GM12878 (cell line): ENCODE results near the gene KDELR1. TPM values are rescaled to one million over a fixed set of nuclear protein-coding genes. Genes with fewer than 3 reads are reported as not detected.

Experiments
- ASH2L ChIP-seq: fragments of 300-600, 200-600 bp; sonication (generic); IDR thresholded peaks from 2 replicates; pipeline ENCODE4 v1.6.1; 2017; ENCODE audit warnings: low read depth, mild to moderate bottlenecking, borderline replicate concordance
- CREB1 ChIP-seq: IDR thresholded peaks from 2 replicates; pipeline ENCODE4 v1.6.1; 2012; ENCODE audit warnings: low read depth, mild to moderate bottlenecking, inconsistent platforms
- CUX1 ChIP-seq: IDR thresholded peaks from 2 replicates; pipeline ENCODE4 v1.6.1; 2012; ENCODE audit warnings: improper control_type of control experiment, low read depth, low read length; ENCODE audit not compliant: insufficient replicate concordance
- E2F8 ChIP-seq: fragments of 450-650 bp; IDR thresholded peaks from 2 replicates; pipeline ENCODE4 v1.6.1; 2018; ENCODE audit warnings: mild to moderate bottlenecking, low read depth, moderate library complexity; ENCODE audit not compliant: partially characterized antibody
- E4F1 ChIP-seq: fragments of 450-650 bp; IDR thresholded peaks from 2 replicates; pipeline ENCODE4 v1.6.1; 2018; ENCODE audit warnings: borderline replicate concordance, mild to moderate bottlenecking; ENCODE audit not compliant: partially characterized antibody
- EGR1 ChIP-seq, 2 experiments: IDR thresholded peaks; 1 replicate in 1 of 2; 2 replicates in 1 of 2; pipeline ENCODE4 v1.6.1; 2011 to 2012; ENCODE audit warnings: low read depth in 2 of 2, low read length in 2 of 2, borderline replicate concordance in 1 of 2, mild to moderate bottlenecking in 1 of 2, moderate library complexity in 1 of 2
- EP300 ChIP-seq, 2 experiments: fragments of 150-350 bp in 1 of 2; IDR thresholded peaks; 2 replicates each; pipeline ENCODE4 v1.6.1; 2011 to 2012; ENCODE audit warnings: low read depth in 2 of 2, low read length in 2 of 2, borderline replicate concordance in 1 of 2, improper control_type of control experiment in 1 of 2, inconsistent platforms in 1 of 2; ENCODE audit not compliant: control insufficient read depth in 1 of 2
- HDGF ChIP-seq: fragments of 450-650 bp; IDR thresholded peaks from 2 replicates; pipeline ENCODE4 v1.6.1; 2016; ENCODE audit warnings: antibody characterized with exemption
- IKZF2 ChIP-seq, 2 experiments: fragments of 450-650 bp; IDR thresholded peaks; 2 replicates each; pipeline ENCODE4 v1.6.1; 2017; ENCODE audit warnings: mild to moderate bottlenecking in 2 of 2, moderate library complexity in 2 of 2
- MTA2 ChIP-seq: fragments of 450-650 bp; IDR thresholded peaks from 2 replicates; pipeline ENCODE4 v1.6.1; 2016; ENCODE audit warnings: low read depth, mild to moderate bottlenecking, moderate library complexity
- NFIC ChIP-seq: IDR thresholded peaks from 2 replicates; pipeline ENCODE4 v1.6.1; 2012; ENCODE audit warnings: low read depth, mild to moderate bottlenecking, inconsistent platforms, low read length, moderate library complexity
- NFYB ChIP-seq: IDR thresholded peaks from 2 replicates; pipeline ENCODE4 v1.6.1; 2011; ENCODE audit warnings: low read depth, mild to moderate bottlenecking, low read length, improper control_type of control experiment, moderate library complexity; ENCODE audit not compliant: insufficient read depth
- POLR2A ChIP-seq: IDR thresholded peaks from 2 replicates; pipeline ENCODE4 v1.6.1; 2011; ENCODE audit warnings: low read depth, mild to moderate bottlenecking, low read length
- POLR2AphosphoS5 ChIP-seq: IDR thresholded peaks from 2 replicates; pipeline ENCODE4 v1.6.1; 2011; ENCODE audit warnings: mild to moderate bottlenecking, low read length, inconsistent platforms
- RCOR1 ChIP-seq: conservative IDR thresholded peaks from 2 replicates; pipeline ENCODE4 v1.6.1; 2012; ENCODE audit warnings: low read depth, low read length, improper control_type of control experiment
- SMC3 ChIP-seq: IDR thresholded peaks from 2 replicates; pipeline ENCODE4 v1.6.1; 2011; ENCODE audit warnings: low read length, improper control_type of control experiment, borderline replicate concordance
- SP1 ChIP-seq: IDR thresholded peaks from one replicate; pipeline ENCODE4 v1.6.1; 2011; ENCODE audit warnings: low read depth, low read length
- TAF1 ChIP-seq: IDR thresholded peaks from 2 replicates; pipeline ENCODE4 v1.6.1; 2011; ENCODE audit warnings: mild to moderate bottlenecking, low read depth, low read length, borderline replicate concordance
- TCF3 ChIP-seq: IDR thresholded peaks from 2 replicates; pipeline ENCODE4 v1.6.1; 2012; ENCODE audit warnings: low read depth, mild to moderate bottlenecking, low read length, borderline replicate concordance; ENCODE audit not compliant: insufficient read depth
- polyA plus RNA-seq, 11 experiments: library from polyadenylated mRNA; depleted of rRNA in 4 of 11; unstranded in 6 of 11; stranded (reverse) in 5 of 11; fragments of >200 nt; fragmentation: Nextera tagmentation in 4 of 11; fragmentation: Illumina TruSeq in 1 of 11; extraction: Ambion mirVana in 4 of 11; extraction: Trizol in 1 of 11; gene quantifications; 1 replicate in 1 of 11; 2 replicates in 10 of 11; pipeline versions ENCODE4 v1.2.1 to v1.2.3, GENCODE V29; 2011 to 2016; ENCODE audit warnings: inconsistent platforms in 2 of 11, missing spikeins in 2 of 11, low read depth in 1 of 11
- total RNA-seq, 4 experiments: library from RNA; depleted of rRNA in 3 of 4; stranded (reverse); fragments of >200 nt in 3 of 4; fragmentation: Illumina TruSeq in 1 of 4; extraction: Trizol in 1 of 4; gene quantifications; 2 replicates each; pipeline versions ENCODE4 v1.2.1 to v1.2.3, GENCODE V29; 2013 to 2021

Gene KDELR1
- total and polyA plus RNA-seq, 10 of the 15 experiments (the other 5 are each of a cell fraction or from before 2014, with no cell fraction given) = 2.3 to 71.0 (median 45.2) TPM

DNA sequence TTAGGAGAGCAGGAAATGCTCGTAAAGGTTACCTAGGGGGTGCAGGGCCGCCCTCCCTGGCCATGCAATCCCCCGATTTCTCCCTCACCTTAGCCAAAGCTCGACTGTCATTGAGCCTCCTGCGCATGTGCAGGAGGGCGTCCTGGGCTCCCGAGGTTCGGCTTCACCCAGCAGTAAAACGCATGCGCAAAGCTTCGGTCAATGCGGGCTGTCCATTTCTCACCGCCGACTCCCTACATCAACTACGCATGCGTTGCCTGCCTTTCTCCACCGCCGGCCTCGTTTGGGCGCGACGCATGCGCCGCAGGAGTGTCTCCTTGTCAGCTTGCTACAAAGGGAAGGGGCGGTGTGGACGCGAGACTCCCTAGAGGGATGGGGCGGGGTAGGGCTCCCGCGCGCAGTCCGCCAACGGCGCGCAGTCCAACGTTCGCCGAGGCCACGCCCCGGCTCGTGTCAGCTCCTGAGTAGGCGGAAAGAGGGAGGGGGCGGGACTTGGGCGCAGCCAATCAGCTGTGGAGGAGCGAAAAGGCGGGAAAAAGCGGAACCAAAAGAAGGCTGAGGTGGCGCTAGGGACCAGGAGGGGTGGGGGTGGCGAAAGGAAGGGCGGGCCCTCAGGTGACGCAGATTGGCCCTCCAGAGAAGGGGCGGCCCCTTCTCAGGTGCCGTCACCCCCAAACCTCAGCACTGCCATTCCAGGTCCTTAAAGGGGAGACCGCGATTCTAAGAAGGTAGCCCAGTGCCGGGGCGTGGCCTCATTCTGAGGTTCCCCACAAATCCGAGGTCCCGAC is 27.3 kb downstream of the KDELR1 start, which contains the start of the genes SYNGR4 and TMEM143 (continued):
- TF ChIP-seq SMC3 = no peak
- no peak for TF ChIP-seq MTA2
- TF ChIP-seq NFIC = no peak
- peak; percentile 83 for TF ChIP-seq SP1
- TF ChIP-seq IKZF2 (IDR thresholded peaks at IDR 0.05) = no peak
- peak; percentile 31; the same call in 1 of the 2 replicates for TF ChIP-seq POLR2AphosphoS5
- no peak for TF ChIP-seq E4F1
- TF ChIP-seq HDGF = peak; percentile 100
- peak; percentile 74 for TF ChIP-seq CREB1
- peak; percentile 24; the same call in 1 of the 2 replicates for TF ChIP-seq TAF1
- TF ChIP-seq NFYB = peak; percentile 87
- TF ChIP-seq EGR1 (IDR thresholded peaks at IDR 0.05; ENCODE audit: borderline replicate concordance in 1 of 2, low read depth in 2 of 2, low read length in 2 of 2) = peak in 1 of 2 experiments; percentile 70; a peak in 1 of 3 replicates
- peak in 1 of 2 experiments; percentile 33; a peak in 1 of 4 replicates for TF ChIP-seq EP300 (IDR thresholded peaks at IDR 0.05; ENCODE audit: borderline replicate concordance in 1 of 2, control insufficient read depth in 1 of 2, low read depth in 2 of 2, low read length in 2 of 2)
- peak; percentile 95 for TF ChIP-seq E2F8
- TF ChIP-seq ASH2L = no peak
- no peak for TF ChIP-seq TCF3
- no peak for TF ChIP-seq RCOR1
- TF ChIP-seq CUX1 = no peak
- TF ChIP-seq POLR2A = peak; percentile 70
